Neuronal stem cell (in vitro differentiated cells): ENCODE measurements around the gene CHST4.

ENCODE experiments used
- DNase-seq: peaks from one replicate; pipeline ENCODE4 v3.0.0-alpha.2; 2013; ENCODE audit warnings: low spot score
- H2AFZ ChIP-seq: one replicate; pipeline ENCODE4 v1.6.1; 2013; ENCODE audit warnings: mild to moderate bottlenecking, low read length, inconsistent platforms
- H2AK5ac ChIP-seq: 2 replicates; pipeline ENCODE4 v1.6.1; 2013; ENCODE audit warnings: low read depth, mild to moderate bottlenecking, inconsistent platforms, low read length, moderate library complexity, mixed read lengths
- H2BK120ac ChIP-seq: 2 replicates; pipeline ENCODE4 v1.6.1; 2013; ENCODE audit warnings: low read depth, mild to moderate bottlenecking, inconsistent platforms, low read length, moderate library complexity, mixed read lengths
- H2BK12ac ChIP-seq: one replicate; pipeline ENCODE4 v1.6.1; 2013; ENCODE audit warnings: low read length, inconsistent platforms
- H2BK15ac ChIP-seq: 2 replicates; pipeline ENCODE4 v1.6.1; 2013; ENCODE audit warnings: mild to moderate bottlenecking, low read length, inconsistent platforms, mixed read lengths
- H2BK5ac ChIP-seq: one replicate; pipeline ENCODE4 v1.6.1; 2013; ENCODE audit warnings: inconsistent platforms, mild to moderate bottlenecking, low read length, moderate library complexity
- H3K14ac ChIP-seq: one replicate; pipeline ENCODE4 v1.6.1; 2013; ENCODE audit warnings: low read length, inconsistent platforms
- H3K18ac ChIP-seq: 2 replicates; pipeline ENCODE4 v1.6.1; 2013; ENCODE audit warnings: low read length, inconsistent platforms
- H3K23ac ChIP-seq: 2 replicates; pipeline ENCODE4 v1.6.1; 2013; ENCODE audit warnings: low read depth, mild to moderate bottlenecking, mixed read lengths, low read length, inconsistent platforms; ENCODE audit not compliant: poor library complexity
- H3K27ac ChIP-seq: replicated peaks from 3 replicates; pipeline ENCODE4 v1.5.1; 2013; ENCODE audit warnings: low read length, inconsistent platforms
- H3K27me3 ChIP-seq, 3 experiments: 2 replicates each; pipeline ENCODE4 v1.6.1; 2013; ENCODE audit warnings: low read length in 3 of 3, mild to moderate bottlenecking in 2 of 3, inconsistent platforms in 1 of 3, low read depth in 1 of 3, mixed read lengths in 1 of 3, moderate library complexity in 1 of 3; ENCODE audit not compliant: control insufficient read depth in 3 of 3, insufficient read depth in 3 of 3
- H3K36me3 ChIP-seq, 2 donors: replicated peaks in 1 of 2; 2 replicates each; pipeline ENCODE4 v1.6.1; 2013; ENCODE audit warnings: low read length in 2 of 2; ENCODE audit not compliant: control insufficient read depth in 2 of 2, insufficient read depth in 2 of 2
- H3K4ac ChIP-seq: 2 replicates; pipeline ENCODE4 v1.6.1; 2013; ENCODE audit warnings: inconsistent platforms, mild to moderate bottlenecking, low read length, moderate library complexity
- H3K4me1 ChIP-seq, 2 donors: 1 replicate in 1 of 2; 2 replicates in 1 of 2; pipeline ENCODE4 v1.6.1; 2013; ENCODE audit warnings: low read length in 2 of 2, low read depth in 1 of 2; ENCODE audit not compliant: control insufficient read depth in 2 of 2, insufficient read depth in 1 of 2
- H3K4me2 ChIP-seq: one replicate; pipeline ENCODE4 v1.6.1; 2013; ENCODE audit warnings: mild to moderate bottlenecking, low read length, inconsistent platforms; ENCODE audit not compliant: insufficient read depth, poor library complexity, severe bottlenecking
- H3K4me3 ChIP-seq, 2 donors: 2 replicates each; pipeline ENCODE4 v1.5.1; 2013; ENCODE audit warnings: low read length in 2 of 2, mild to moderate bottlenecking in 2 of 2, inconsistent platforms in 1 of 2, moderate library complexity in 1 of 2
- H3K79me1 ChIP-seq: one replicate; pipeline ENCODE4 v1.6.1; 2013; ENCODE audit warnings: low read depth, mild to moderate bottlenecking, inconsistent platforms, low read length, moderate library complexity
- H3K9ac ChIP-seq: one replicate; pipeline ENCODE4 v1.6.1; 2013; ENCODE audit warnings: mild to moderate bottlenecking, low read depth, low read length, inconsistent platforms; ENCODE audit not compliant: poor library complexity
- H3K9me3 ChIP-seq, 2 donors: replicated peaks in 1 of 2; 2 replicates each; pipeline versions ENCODE3 to v1.6.1; 2013; ENCODE audit warnings: low read length in 2 of 2, mild to moderate bottlenecking in 2 of 2, inconsistent platforms in 1 of 2, low read depth in 1 of 2, mixed read lengths in 1 of 2, moderate library complexity in 1 of 2; ENCODE audit not compliant: control insufficient read depth in 2 of 2, insufficient read depth in 1 of 2
- H4K8ac ChIP-seq: one replicate; pipeline ENCODE4 v1.6.1; 2013; ENCODE audit warnings: low read depth, mild to moderate bottlenecking, inconsistent platforms, low read length, moderate library complexity
- H4K91ac ChIP-seq: one replicate; pipeline ENCODE4 v1.6.1; 2013; ENCODE audit warnings: low read length, low read depth, mild to moderate bottlenecking, inconsistent platforms; ENCODE audit not compliant: poor library complexity
- WGBS, 2 donors: extraction: QIAGEN DNeasy Blood & Tissue Kit; methylation state at CpG; one replicate each; pipeline ENCODE4 v1.1.7; 2013; ENCODE audit warnings: missing lambda C conversion rate in 2 of 2, mixed read lengths in 1 of 2; ENCODE audit not compliant: insufficient read length in 2 of 2, insufficient replicate concordance in 1 of 2; ENCODE audit errors: extremely low coverage in 2 of 2; 5-methylcytosine and 5-hydroxymethylcytosine counted together

Gene CHST4

DNA sequence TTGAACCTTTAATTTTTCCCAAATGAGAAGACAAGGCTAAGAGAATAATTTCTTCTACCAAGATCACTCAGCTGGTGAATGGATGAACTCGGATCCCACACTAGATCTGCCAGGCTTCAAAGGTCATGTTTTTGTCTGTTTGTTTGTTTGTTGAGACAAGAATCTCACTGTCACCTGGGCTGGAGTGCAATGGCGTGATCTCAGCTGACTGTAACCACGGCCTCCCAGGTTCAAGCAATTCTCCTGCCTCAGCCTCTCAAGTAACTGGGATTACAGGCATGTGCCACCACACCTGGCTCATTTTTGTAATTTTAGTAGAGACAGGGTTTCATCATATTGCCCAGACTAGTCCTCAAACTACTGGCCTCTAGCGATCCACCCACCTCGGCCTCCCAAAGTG, 43.7 kb upstream of the CHST4 start:
- no peak overlapping the region for H2BK5ac ChIP-seq
- no peak overlapping the region for H3K18ac ChIP-seq
- H3K4me3 ChIP-seq, result no peak overlapping the region
- H3K4me2 ChIP-seq, result no peak overlapping the region
- H3K9me3 ChIP-seq, result no peaks in the 10 kb centered on the region
- no peak overlapping the region for H3K9ac ChIP-seq
- H4K8ac ChIP-seq, result no peak overlapping the region
- no peak overlapping the region for H4K91ac ChIP-seq
- peaks cover 0 to 1% of the 10 kb centered on the region in 2 donors for H3K4me1 ChIP-seq
- H2BK120ac ChIP-seq, result no peak overlapping the region
- H3K79me1 ChIP-seq, result no peaks in the 10 kb centered on the region
- H3K23ac ChIP-seq, result no peak overlapping the region
- H2BK15ac ChIP-seq, result no peak overlapping the region
- H3K27ac ChIP-seq, result no peak overlapping the region
- no peak overlapping the region for H2AFZ ChIP-seq
- DNase-seq, result no peak
- no peak overlapping the region for H3K4ac ChIP-seq
- no peak overlapping the region for H2AK5ac ChIP-seq
- no CpG with 5 or more reads among the region's 5 CpGs for WGBS, 2 donors
- no peak overlapping the region for H3K14ac ChIP-seq
- no peaks in the 10 kb centered on the region for H3K27me3 ChIP-seq
- peaks cover 0 to 18% of the 10 kb centered on the region in 2 donors for H3K36me3 ChIP-seq
- no peak overlapping the region for H2BK12ac ChIP-seq

DNA sequence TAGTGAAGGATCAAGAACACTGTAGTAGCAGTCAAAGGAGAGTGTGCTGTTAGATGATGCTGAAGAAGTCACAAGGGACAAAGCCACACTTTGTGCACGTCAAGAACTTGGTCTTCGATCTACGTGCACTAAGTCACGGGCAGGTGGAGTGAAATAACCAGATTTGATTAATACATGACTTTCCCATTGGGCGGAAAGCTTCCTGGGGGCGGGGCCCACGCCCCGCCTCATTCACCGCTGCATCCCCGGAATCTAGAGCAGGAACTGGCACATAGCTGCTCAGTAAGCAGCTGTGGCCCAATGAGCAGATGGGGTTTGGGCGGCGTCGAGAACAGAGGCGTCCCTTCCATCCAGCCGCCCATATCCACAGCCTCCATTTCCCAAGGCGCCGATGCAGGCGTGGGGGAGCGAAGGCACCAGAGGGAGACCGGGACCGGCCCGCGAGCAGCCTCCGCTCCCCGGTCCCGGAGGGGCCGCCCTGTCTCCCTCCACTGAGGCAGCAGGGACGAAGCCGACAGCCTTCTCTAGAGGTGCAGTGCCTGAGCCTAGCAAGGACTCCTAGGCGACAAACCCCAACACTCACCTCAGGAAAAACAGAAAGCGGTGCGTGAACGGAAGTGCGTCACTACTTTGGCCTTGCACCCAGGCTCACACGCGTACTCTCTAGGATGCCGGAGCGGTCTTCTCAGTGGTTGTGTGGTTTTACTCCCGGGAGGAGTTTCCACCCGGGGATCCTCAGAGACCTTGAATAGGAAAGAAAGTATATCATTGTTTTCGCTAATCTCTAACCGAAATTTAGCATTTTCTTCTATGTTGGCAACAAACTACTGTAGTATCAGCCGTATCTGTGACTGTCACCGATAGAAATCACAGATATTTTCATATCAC, 42.0 kb upstream of the CHST4 start:
- Histone ChIP-seq H4K91ac (no peak overlapping the region), H2BK120ac (no peak overlapping the region), H3K4me1 (peaks cover 0 to 1% of the 10 kb centered on the region in 2 donors), H3K9me3 (no peaks in the 10 kb centered on the region), H2BK15ac (no peak overlapping the region), H4K8ac (peak overlapping the region; percentile 45), H3K79me1 (no peaks in the 10 kb centered on the region), H2AFZ (peak overlapping the region; percentile 93), H3K4ac (no peak overlapping the region), H3K36me3 (peaks cover 0 to 1% of the 10 kb centered on the region in 2 donors), H3K14ac (no peak overlapping the region), H3K4me3 (peak overlapping the region; percentile 76 to 98), H3K23ac (peak overlapping the region; percentile 36), H3K9ac (peak overlapping the region; percentile 85), H2AK5ac (no peak overlapping the region), H2BK12ac (no peak overlapping the region), H2BK5ac (no peak overlapping the region), H3K27ac (peak overlapping the region; percentile 76), H3K27me3 (no peaks in the 10 kb centered on the region), H3K4me2 (peak overlapping the region; percentile 66), H3K18ac (peak overlapping the region; percentile 76)
- peak; percentile 75 for DNase-seq
- WGBS, 2 donors, result no CpG with 5 or more reads among the region's 44 CpGs

DNA sequence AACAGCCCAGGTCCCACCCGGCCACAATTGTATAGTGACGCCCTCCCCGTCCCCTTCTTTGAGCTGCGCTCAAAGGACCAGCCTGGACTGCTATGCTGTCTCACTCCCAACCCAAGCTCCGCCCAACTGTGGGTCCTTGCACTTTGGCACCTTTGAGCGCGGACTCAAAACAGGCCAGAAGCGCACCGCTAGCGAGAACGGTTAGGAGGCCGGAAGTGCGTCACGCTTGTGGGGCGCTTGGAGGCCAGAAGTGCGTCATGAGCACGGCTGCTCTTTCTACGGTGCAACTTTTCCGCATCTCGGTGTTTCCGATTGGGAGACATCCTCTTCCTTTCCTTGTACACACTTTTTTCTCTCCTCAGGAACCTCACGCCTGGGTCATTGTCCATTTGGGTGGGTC, 37.1 kb upstream of the CHST4 start, which contains the start of gene ZNF19:
TSS of gene ZNF19 (minus strand) at position 203 of the 400 bp plus-strand sequence. CDS start 7,210 bp downstream, outside the sequence.
- Histone ChIP-seq H2BK12ac (no peak within 1 kb of the TSS), H2BK15ac (no peak within 1 kb of the TSS), H3K4me1 (no peaks in the 10 kb centered on the region), H2AK5ac (no peak within 1 kb of the TSS), H3K9ac (no peak within 1 kb of the TSS), H3K9me3 (no peaks in the 10 kb centered on the region), H4K91ac (no peak within 1 kb of the TSS), H3K79me1 (no peaks in the 10 kb centered on the region), H2BK120ac (no peak within 1 kb of the TSS), H3K27me3 (no peaks in the 10 kb centered on the region), H3K36me3 (no peaks in the 10 kb centered on the region), H3K4ac (no peak within 1 kb of the TSS), H2AFZ (no peak within 1 kb of the TSS), H3K14ac (no peak within 1 kb of the TSS), H3K4me2 (no peak within 1 kb of the TSS), H3K4me3 (peak within 1 kb of the TSS in 1 of 2 donors; percentile 15), H3K23ac (no peak within 1 kb of the TSS), H2BK5ac (no peak within 1 kb of the TSS), H3K18ac (no peak within 1 kb of the TSS), H3K27ac (no peak within 1 kb of the TSS), H4K8ac (no peak within 1 kb of the TSS)
- DNase-seq, result no peak
- WGBS, 2 donors, result no CpG with 5 or more reads among the region's 22 CpGs

DNA sequence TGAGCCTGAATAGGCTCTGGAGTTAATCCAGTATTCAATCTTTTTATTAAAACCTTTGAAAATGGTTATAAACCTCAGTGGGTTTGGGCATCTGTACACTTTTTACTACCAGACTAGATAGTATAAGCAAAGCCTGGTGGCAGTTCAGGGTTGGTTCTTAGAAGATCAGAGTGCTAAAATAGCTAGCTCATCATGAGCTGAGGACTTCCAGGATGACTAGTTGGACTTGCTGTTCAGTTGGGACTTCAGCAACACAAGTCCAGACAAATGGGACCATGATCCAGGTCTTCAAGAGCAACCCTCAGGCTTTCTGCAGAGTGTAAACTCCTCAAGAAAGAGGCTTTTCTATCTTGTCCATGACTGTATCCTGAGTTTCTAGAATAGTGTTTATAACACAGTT, 35.9 kb upstream of the CHST4 start:
- H2BK120ac ChIP-seq, result no peak overlapping the region
- H2AK5ac ChIP-seq, result no peak overlapping the region
- H3K79me1 ChIP-seq, result no peaks in the 10 kb centered on the region
- no peak overlapping the region for H2BK5ac ChIP-seq
- H4K91ac ChIP-seq, result no peak overlapping the region
- H3K4me2 ChIP-seq, result no peak overlapping the region
- H3K9ac ChIP-seq, result no peak overlapping the region
- H4K8ac ChIP-seq, result no peak overlapping the region
- no peak overlapping the region for H2BK15ac ChIP-seq
- no peak overlapping the region for H3K23ac ChIP-seq
- no peak overlapping the region for H3K4ac ChIP-seq
- H3K14ac ChIP-seq, result no peak overlapping the region
- H3K4me3 ChIP-seq, result no peak overlapping the region
- H3K27me3 ChIP-seq, result no peaks in the 10 kb centered on the region
- H3K36me3 ChIP-seq, result no peaks in the 10 kb centered on the region
- H3K18ac ChIP-seq, result no peak overlapping the region
- no peak overlapping the region for H3K27ac ChIP-seq
- DNase-seq, result no peak
- H2BK12ac ChIP-seq, result no peak overlapping the region
- no peaks in the 10 kb centered on the region for H3K9me3 ChIP-seq
- H3K4me1 ChIP-seq, result no peaks in the 10 kb centered on the region
- no peak overlapping the region for H2AFZ ChIP-seq
